Ascending aorta (tissue), 2 donors: ENCODE measurements around the gene CPA4. TPM values are rescaled to one million over a fixed set of nuclear protein-coding genes. Genes with fewer than 3 reads are reported as not detected.

Source experiments
- DNase-seq, 2 donors: peaks; one replicate each; pipeline ENCODE4 v3.0.0-alpha.2; 2019; ENCODE audit warnings: low spot score in 2 of 2
- H3K27ac ChIP-seq, 2 donors: fragments of 200-600 bp; sonication (generic); one replicate each; pipeline ENCODE4 v1.5.1; 2016 to 2017; ENCODE audit warnings: mild to moderate bottlenecking in 1 of 2
- H3K27me3 ChIP-seq: fragments of 200-600 bp; sonication (generic); one replicate; pipeline ENCODE4 v1.5.1; 2017
- H3K36me3 ChIP-seq, 2 donors: fragments of 200-600 bp; sonication (generic); one replicate each; pipeline ENCODE4 v1.5.1; 2016
- H3K4me1 ChIP-seq, 2 donors: fragments of 200-600 bp; sonication (generic); one replicate each; pipeline ENCODE4 v1.5.1; 2016 to 2017; ENCODE audit warnings: mild to moderate bottlenecking in 1 of 2
- H3K4me3 ChIP-seq, 2 donors: fragments of 200-600 bp; sonication (generic); one replicate each; pipeline ENCODE4 v1.5.1; 2016 to 2017; ENCODE audit warnings: mild to moderate bottlenecking in 1 of 2
- H3K9me3 ChIP-seq, 2 donors: fragments of 200-600 bp; sonication (generic); one replicate each; pipeline ENCODE4 v1.5.1; 2016
- CTCF ChIP-seq, 3 experiments: fragments of 200-600 bp in 2 of 3; fragments of 450-650 bp in 1 of 3; sonication (generic) in 2 of 3; IDR thresholded peaks; one replicate each; pipeline ENCODE4 v1.5.1; 2016 to 2019; ENCODE audit warnings: antibody characterized with exemption in 3 of 3, mild to moderate bottlenecking in 1 of 3, moderate library complexity in 1 of 3
- intact Hi-C: fragments of 100-400 bp; cut with DNase I; formaldehyde crosslinking; loops from one replicate; pipeline ENCODE4 v1.15.1; 2023
- total RNA-seq: library from RNA; depleted of rRNA; stranded (reverse); fragments of >200 nt; gene quantifications from one replicate; pipeline ENCODE4 v1.1.0, GENCODE V29; 2016

CPA4 gene
- total RNA-seq, 1 donor from 2014 or later = not detected

- Histone ChIP-seq H3K27me3 (no peaks in the 10 kb centered on the region), H3K36me3 (no peaks in the 10 kb centered on the region), H3K9me3 (no peaks in the 10 kb centered on the region), H3K4me1 (no peaks in the 10 kb centered on the region), H3K27ac (no peak overlapping the region), H3K4me3 (no peak overlapping the region)
- intact Hi-C loops = loop anchor here (10.0 kb wide), 1 partner anchor 55 kb away; no protein-coding TSS in a partner anchor
- DNase-seq = no peak
- TF ChIP-seq CTCF (IDR thresholded peaks at IDR 0.05) = no peak
Measured at GRCh38 chr7:130299866-130300265, 6.9 kb downstream of the CPA4 start.

GRCh38 chr7:130301501-130302020, 8.6 kb downstream of the CPA4 start:
- Histone ChIP-seq H3K4me3 (no peak overlapping the region), H3K27me3 (no peaks in the 10 kb centered on the region), H3K9me3 (no peaks in the 10 kb centered on the region), H3K36me3 (no peaks in the 10 kb centered on the region), H3K27ac (no peak overlapping the region), H3K4me1 (no peaks in the 10 kb centered on the region)
- DNase-seq = no peak
- intact Hi-C loops = no loop called here
- no peak for TF ChIP-seq CTCF (IDR thresholded peaks at IDR 0.05)

- no peaks in the 10 kb centered on the region for H3K36me3 ChIP-seq
- H3K4me1 ChIP-seq = no peaks in the 10 kb centered on the region
- intact Hi-C loops = no loop called here
- TF ChIP-seq CTCF (IDR thresholded peaks at IDR 0.05) = no peak
- no peak for DNase-seq
- no peak overlapping the region for H3K27ac ChIP-seq
- no peaks in the 10 kb centered on the region for H3K9me3 ChIP-seq
- no peaks in the 10 kb centered on the region for H3K27me3 ChIP-seq
- H3K4me3 ChIP-seq = no peak overlapping the region
Measured at GRCh38 chr7:130302649-130303048, 9.7 kb downstream of the CPA4 start.

GRCh38 chr7:130303127-130303526, 10.2 kb downstream of the CPA4 start:
- no peaks in the 10 kb centered on the region for H3K27me3 ChIP-seq
- intact Hi-C loops = no loop called here
- no peak overlapping the region for H3K27ac ChIP-seq
- H3K36me3 ChIP-seq = no peaks in the 10 kb centered on the region
- H3K4me1 ChIP-seq = no peaks in the 10 kb centered on the region
- TF ChIP-seq CTCF (IDR thresholded peaks at IDR 0.05) = no peak
- no peak overlapping the region for H3K4me3 ChIP-seq
- DNase-seq = no peak
- no peaks in the 10 kb centered on the region for H3K9me3 ChIP-seq

- Histone ChIP-seq H3K27ac (no peak overlapping the region), H3K27me3 (no peaks in the 10 kb centered on the region), H3K4me1 (no peaks in the 10 kb centered on the region), H3K36me3 (no peaks in the 10 kb centered on the region), H3K9me3 (no peaks in the 10 kb centered on the region), H3K4me3 (no peak overlapping the region)
- no peak for DNase-seq
- intact Hi-C loops = no loop called here
- TF ChIP-seq CTCF (IDR thresholded peaks at IDR 0.05) = no peak
Measured at GRCh38 chr7:130303551-130303950, 10.6 kb downstream of the CPA4 start.

- no peak overlapping the region for H3K4me3 ChIP-seq
- DNase-seq = no peak
- no peak for TF ChIP-seq CTCF (IDR thresholded peaks at IDR 0.05)
- intact Hi-C loops = no loop called here
- no peaks in the 10 kb centered on the region for H3K36me3 ChIP-seq
- H3K4me1 ChIP-seq = no peaks in the 10 kb centered on the region
- no peaks in the 10 kb centered on the region for H3K27me3 ChIP-seq
- H3K27ac ChIP-seq = no peak overlapping the region
- H3K9me3 ChIP-seq = no peaks in the 10 kb centered on the region
Measured at GRCh38 chr7:130303982-130304381, 11.0 kb downstream of the CPA4 start.
